H1 (cell line): ENCODE results near the gene CEACAM6.

Experiments used
- CEBPB ChIP-seq: IDR thresholded peaks from 2 replicates; pipeline ENCODE4 v1.6.1; 2012; ENCODE audit warnings: low read depth, low read length
- POLR2AphosphoS5 ChIP-seq: IDR thresholded peaks from 2 replicates; pipeline ENCODE4 v1.6.1; 2011; ENCODE audit warnings: low read depth, low read length
- TF ChIP-seq, protein P1 (sequence below), 3 experiments: IDR thresholded peaks; 1 replicate in 2 of 3; 2 replicates in 1 of 3; pipeline versions ENCODE4 v1.5.1 to v1.6.1; 2011; ENCODE audit warnings: low read length in 3 of 3, mild to moderate bottlenecking in 3 of 3, inconsistent platforms in 2 of 3, low read depth in 1 of 3, moderate library complexity in 1 of 3; ENCODE audit not compliant: insufficient read depth in 1 of 3; ENCODE audit errors: control extremely low read depth in 1 of 3
- TF ChIP-seq, protein P2 (sequence below): IDR thresholded peaks from 2 replicates; pipeline ENCODE4 v1.6.1; 2012; ENCODE audit warnings: inconsistent platforms

DNA sequence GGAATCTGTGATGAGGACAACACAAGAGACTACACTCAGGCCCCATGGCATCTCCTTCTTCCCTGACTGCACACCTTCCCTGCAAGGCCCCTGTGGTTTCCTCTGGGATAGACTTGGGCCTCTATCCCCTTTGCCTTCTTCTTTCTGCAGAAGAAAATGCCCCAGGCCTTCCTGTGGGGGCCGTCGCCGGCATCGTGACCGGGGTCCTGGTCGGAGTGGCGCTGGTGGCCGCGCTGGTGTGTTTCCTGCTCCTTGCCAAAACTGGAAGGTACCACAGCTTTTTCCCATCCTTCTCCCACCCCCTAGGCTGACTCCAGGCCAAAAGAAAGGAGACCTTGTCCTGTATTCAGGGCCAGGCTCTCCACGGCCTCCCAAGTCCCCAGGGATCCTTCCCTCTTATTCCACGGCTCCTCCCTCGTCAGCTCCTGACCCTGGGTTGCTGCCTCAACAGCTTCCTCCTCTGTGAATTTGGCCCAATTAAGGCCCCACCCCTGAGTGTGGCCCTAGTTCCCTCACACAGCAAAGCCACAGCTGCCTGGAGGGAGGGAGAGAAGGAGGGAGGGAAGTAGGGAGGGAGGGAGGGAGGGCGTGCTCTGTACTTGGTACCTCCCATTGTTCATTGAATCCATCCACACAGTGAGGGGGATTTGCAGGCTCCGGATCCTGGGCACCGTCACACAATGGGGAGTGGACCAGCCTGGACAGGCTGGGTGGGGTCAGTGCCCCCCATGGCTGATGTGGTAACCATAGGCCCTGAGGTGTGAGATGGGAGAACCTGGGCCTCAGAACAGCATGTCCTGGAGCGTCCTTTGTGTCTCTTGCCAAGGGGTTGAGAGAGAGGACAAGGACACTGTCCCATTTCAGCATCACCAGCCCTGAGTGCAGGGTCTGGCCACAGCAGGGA is 53.6 kb downstream of the CEACAM6 start:
- TF ChIP-seq, protein P1, sequence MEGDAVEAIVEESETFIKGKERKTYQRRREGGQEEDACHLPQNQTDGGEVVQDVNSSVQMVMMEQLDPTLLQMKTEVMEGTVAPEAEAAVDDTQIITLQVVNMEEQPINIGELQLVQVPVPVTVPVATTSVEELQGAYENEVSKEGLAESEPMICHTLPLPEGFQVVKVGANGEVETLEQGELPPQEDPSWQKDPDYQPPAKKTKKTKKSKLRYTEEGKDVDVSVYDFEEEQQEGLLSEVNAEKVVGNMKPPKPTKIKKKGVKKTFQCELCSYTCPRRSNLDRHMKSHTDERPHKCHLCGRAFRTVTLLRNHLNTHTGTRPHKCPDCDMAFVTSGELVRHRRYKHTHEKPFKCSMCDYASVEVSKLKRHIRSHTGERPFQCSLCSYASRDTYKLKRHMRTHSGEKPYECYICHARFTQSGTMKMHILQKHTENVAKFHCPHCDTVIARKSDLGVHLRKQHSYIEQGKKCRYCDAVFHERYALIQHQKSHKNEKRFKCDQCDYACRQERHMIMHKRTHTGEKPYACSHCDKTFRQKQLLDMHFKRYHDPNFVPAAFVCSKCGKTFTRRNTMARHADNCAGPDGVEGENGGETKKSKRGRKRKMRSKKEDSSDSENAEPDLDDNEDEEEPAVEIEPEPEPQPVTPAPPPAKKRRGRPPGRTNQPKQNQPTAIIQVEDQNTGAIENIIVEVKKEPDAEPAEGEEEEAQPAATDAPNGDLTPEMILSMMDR (IDR thresholded peaks at IDR 0.05; ENCODE audit: control extremely low read depth in 1 of 3, insufficient read depth in 1 of 3, low read depth in 1 of 3, low read length in 3 of 3): no peak
- TF ChIP-seq CEBPB (no peak), POLR2AphosphoS5 (no peak)
- TF ChIP-seq, protein P2, sequence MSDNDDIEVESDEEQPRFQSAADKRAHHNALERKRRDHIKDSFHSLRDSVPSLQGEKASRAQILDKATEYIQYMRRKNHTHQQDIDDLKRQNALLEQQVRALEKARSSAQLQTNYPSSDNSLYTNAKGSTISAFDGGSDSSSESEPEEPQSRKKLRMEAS: no peak
